SK-N-SH (cell line): ENCODE measurements around the gene KLF16.

ENCODE experiments used
- FOXM1 ChIP-seq: IDR thresholded peaks from 2 replicates; pipeline ENCODE4 v1.4.0; 2012; ENCODE audit warnings: low read depth, mild to moderate bottlenecking
- GABPA ChIP-seq: IDR thresholded peaks from 2 replicates; pipeline ENCODE4 v1.4.0; 2012; ENCODE audit warnings: low read depth, mild to moderate bottlenecking
- POLR2AphosphoS5 ChIP-seq: IDR thresholded peaks from 2 replicates; pipeline ENCODE4 v1.6.1; 2012; ENCODE audit warnings: low read depth, low read length
- RAD21 ChIP-seq: IDR thresholded peaks from 2 replicates; pipeline ENCODE4 v1.6.1; 2012; ENCODE audit warnings: mild to moderate bottlenecking, low read length
- SIN3A ChIP-seq: IDR thresholded peaks from 2 replicates; pipeline ENCODE4 v1.6.1; 2012; ENCODE audit warnings: low read depth, mild to moderate bottlenecking, low read length, moderate library complexity, borderline replicate concordance
- TEAD4 ChIP-seq: IDR thresholded peaks from 2 replicates; pipeline ENCODE4 v1.4.0; 2012; ENCODE audit warnings: mild to moderate bottlenecking, borderline replicate concordance; ENCODE audit not compliant: insufficient read depth
- TF ChIP-seq, protein P1 (sequence below): fragments of 200-600 bp; sonication (generic); IDR thresholded peaks from 2 replicates; pipeline ENCODE4 v1.6.1; 2017; ENCODE audit warnings: antibody characterized with exemption, mild to moderate bottlenecking, moderate library complexity
- TF ChIP-seq, protein P2 (sequence below): IDR thresholded peaks from 2 replicates; pipeline ENCODE4 v1.6.1; 2012; ENCODE audit warnings: mild to moderate bottlenecking, low read depth, low read length, moderate library complexity

DNA sequence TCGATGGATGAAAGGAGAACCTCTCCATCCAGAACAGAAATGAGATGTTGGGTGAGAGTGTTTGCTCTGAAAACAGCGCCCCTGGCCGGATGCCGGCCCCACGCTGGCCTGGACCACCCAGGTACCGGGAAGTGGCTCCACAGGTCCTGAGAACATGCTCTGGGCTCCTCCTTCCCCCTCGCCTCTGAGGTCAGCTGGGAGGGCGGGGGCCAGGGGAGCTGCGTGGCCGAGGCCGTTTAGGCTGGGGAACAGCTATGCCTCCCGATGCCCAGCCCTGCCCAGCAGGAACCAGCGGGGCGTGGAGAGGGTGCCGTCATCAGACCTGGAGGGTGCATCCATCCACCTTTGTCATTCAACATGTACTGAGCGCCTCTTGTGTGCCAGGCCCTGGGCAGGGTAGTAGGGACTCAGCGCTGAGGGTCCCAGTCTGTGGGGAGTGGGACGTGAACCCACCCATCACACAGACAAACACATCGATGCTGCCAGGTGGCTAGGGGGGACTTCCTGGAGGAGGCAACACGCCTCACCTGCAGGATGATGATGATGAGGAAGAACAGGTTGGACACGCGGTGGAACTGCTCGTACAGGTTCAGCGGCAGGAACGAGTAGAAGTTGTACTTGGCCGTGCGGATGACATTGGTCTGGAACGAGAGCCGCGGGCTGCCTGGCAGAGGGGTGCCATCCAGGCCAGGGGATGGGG, 55.5 kb downstream of the KLF16 start:
- TF ChIP-seq TEAD4: no peak
- TF ChIP-seq, protein P1, sequence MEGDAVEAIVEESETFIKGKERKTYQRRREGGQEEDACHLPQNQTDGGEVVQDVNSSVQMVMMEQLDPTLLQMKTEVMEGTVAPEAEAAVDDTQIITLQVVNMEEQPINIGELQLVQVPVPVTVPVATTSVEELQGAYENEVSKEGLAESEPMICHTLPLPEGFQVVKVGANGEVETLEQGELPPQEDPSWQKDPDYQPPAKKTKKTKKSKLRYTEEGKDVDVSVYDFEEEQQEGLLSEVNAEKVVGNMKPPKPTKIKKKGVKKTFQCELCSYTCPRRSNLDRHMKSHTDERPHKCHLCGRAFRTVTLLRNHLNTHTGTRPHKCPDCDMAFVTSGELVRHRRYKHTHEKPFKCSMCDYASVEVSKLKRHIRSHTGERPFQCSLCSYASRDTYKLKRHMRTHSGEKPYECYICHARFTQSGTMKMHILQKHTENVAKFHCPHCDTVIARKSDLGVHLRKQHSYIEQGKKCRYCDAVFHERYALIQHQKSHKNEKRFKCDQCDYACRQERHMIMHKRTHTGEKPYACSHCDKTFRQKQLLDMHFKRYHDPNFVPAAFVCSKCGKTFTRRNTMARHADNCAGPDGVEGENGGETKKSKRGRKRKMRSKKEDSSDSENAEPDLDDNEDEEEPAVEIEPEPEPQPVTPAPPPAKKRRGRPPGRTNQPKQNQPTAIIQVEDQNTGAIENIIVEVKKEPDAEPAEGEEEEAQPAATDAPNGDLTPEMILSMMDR: no peak
- TF ChIP-seq SIN3A: no peak
- TF ChIP-seq GABPA: no peak
- TF ChIP-seq, protein P2, sequence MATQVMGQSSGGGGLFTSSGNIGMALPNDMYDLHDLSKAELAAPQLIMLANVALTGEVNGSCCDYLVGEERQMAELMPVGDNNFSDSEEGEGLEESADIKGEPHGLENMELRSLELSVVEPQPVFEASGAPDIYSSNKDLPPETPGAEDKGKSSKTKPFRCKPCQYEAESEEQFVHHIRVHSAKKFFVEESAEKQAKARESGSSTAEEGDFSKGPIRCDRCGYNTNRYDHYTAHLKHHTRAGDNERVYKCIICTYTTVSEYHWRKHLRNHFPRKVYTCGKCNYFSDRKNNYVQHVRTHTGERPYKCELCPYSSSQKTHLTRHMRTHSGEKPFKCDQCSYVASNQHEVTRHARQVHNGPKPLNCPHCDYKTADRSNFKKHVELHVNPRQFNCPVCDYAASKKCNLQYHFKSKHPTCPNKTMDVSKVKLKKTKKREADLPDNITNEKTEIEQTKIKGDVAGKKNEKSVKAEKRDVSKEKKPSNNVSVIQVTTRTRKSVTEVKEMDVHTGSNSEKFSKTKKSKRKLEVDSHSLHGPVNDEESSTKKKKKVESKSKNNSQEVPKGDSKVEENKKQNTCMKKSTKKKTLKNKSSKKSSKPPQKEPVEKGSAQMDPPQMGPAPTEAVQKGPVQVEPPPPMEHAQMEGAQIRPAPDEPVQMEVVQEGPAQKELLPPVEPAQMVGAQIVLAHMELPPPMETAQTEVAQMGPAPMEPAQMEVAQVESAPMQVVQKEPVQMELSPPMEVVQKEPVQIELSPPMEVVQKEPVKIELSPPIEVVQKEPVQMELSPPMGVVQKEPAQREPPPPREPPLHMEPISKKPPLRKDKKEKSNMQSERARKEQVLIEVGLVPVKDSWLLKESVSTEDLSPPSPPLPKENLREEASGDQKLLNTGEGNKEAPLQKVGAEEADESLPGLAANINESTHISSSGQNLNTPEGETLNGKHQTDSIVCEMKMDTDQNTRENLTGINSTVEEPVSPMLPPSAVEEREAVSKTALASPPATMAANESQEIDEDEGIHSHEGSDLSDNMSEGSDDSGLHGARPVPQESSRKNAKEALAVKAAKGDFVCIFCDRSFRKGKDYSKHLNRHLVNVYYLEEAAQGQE: no peak
- no peak for TF ChIP-seq RAD21
- no peak for TF ChIP-seq FOXM1
- TF ChIP-seq POLR2AphosphoS5: no peak
